Naive B cell (primary cell): ENCODE measurements around the gene DMD. TPM values are rescaled to one million over a fixed set of nuclear protein-coding genes. Genes with fewer than 3 reads are reported as not detected.

ENCODE experiments used
- ATAC-seq, 2 donors: fragments of 150-1000 bp; cut with Tn5 transposase; 2 replicates each; pipeline ENCODE4 v1.10.0; 2021; ENCODE audit warnings: low read depth in 2 of 2, mild to moderate bottlenecking in 2 of 2, moderate library complexity in 2 of 2
- DNase-seq: peaks from one replicate; pipeline ENCODE4 v3.0.0; 2022
- H3K27ac Mint-ChIP-seq, 6 donors: one replicate each; pipeline ENCODE4 v1.8.0; 2020 to 2022; ENCODE audit warnings: mild to moderate bottlenecking in 6 of 6, mixed read lengths in 6 of 6, moderate library complexity in 5 of 6, inconsistent platforms in 2 of 6
- H3K27me3 Mint-ChIP-seq, 3 donors: one replicate each; pipeline ENCODE4 v1.8.0; 2021 to 2022; ENCODE audit warnings: mixed read lengths in 3 of 3, mild to moderate bottlenecking in 1 of 3
- H3K36me3 Mint-ChIP-seq, 2 donors: one replicate each; pipeline ENCODE4 v1.8.0; 2020 to 2022; ENCODE audit warnings: mixed read lengths in 2 of 2, inconsistent platforms in 1 of 2, mild to moderate bottlenecking in 1 of 2
- H3K4me1 Mint-ChIP-seq, 3 donors: one replicate each; pipeline ENCODE4 v1.8.0; 2020 to 2022; ENCODE audit warnings: mixed read lengths in 3 of 3, inconsistent platforms in 1 of 3, mild to moderate bottlenecking in 1 of 3, moderate library complexity in 1 of 3
- H3K4me3 Mint-ChIP-seq, 8 donors: one replicate each; pipeline ENCODE4 v1.8.0; 2020 to 2022; ENCODE audit warnings: mild to moderate bottlenecking in 8 of 8, mixed read lengths in 8 of 8, moderate library complexity in 8 of 8, inconsistent platforms in 2 of 8
- H3K9me3 Mint-ChIP-seq, 7 donors: one replicate each; pipeline ENCODE4 v1.8.0; 2020 to 2022; ENCODE audit warnings: mixed read lengths in 7 of 7, mild to moderate bottlenecking in 5 of 7, inconsistent platforms in 2 of 7, moderate library complexity in 1 of 7
- polyA plus RNA-seq, 6 donors: library from polyadenylated mRNA; unstranded; fragments of 300-500 nt; fragmentation: Illumina TruSeq; gene quantifications; one replicate each; pipeline ENCODE4 v1.2.3, GENCODE V29; 2021; ENCODE audit warnings: low read depth in 6 of 6

Gene DMD
- polyA plus RNA-seq, 6 donors from 2014 or later = 1.00 to 5.0 (median 1.9) TPM

DNA sequence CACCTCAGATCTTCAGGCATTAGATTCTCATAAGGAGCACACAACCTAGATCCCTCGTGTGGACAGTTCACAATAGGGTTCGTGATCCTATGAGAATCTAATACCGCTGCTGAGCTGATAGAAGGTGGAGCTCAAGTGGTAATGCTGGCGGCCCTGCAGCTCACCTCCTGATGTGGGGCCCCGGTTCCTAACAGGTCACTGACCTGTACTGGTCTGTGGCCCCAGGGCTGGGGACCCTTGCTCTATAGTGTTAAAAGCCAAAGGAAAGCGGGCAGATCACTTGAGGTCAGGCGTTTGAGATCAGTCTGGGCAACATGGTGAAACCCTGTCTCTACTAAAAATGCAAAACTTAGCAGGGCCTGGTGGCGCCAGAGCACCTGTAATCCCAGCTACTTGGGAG, 1092.5 kb downstream of the DMD start:
- H3K27me3 Mint-ChIP-seq = no peaks in the 10 kb centered on the region
- no peak overlapping the region for H3K27ac Mint-ChIP-seq
- H3K9me3 Mint-ChIP-seq = peaks cover 0 to 10% (median 0%) of the 10 kb centered on the region in 7 donors
- DNase-seq (no peak), ATAC-seq (no peak)
- no peaks in the 10 kb centered on the region for H3K4me1 Mint-ChIP-seq
- H3K36me3 Mint-ChIP-seq = no peaks in the 10 kb centered on the region
- no peak overlapping the region for H3K4me3 Mint-ChIP-seq

DNA sequence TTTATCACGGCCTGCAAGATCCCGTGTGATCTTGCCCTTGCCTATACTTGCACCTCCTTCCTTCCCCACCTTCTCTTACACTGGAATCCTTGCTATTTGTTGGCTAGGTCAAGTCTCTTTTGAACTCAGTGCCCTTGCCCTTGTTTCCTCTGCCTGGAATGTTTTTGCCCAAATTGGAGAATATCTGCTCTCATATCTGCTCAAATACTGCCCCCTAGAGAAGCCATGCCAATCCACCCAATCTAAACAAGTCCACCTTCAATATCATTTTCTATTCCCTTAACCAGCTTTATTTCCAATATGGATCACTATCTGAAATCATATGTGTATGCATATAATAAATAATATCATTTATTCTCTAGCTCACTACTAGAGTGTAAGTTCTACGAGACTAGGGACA, 1095.3 kb downstream of the DMD start:
- no peaks in the 10 kb centered on the region for H3K27me3 Mint-ChIP-seq
- H3K4me3 Mint-ChIP-seq = no peak overlapping the region
- ATAC-seq = no peak
- no peaks in the 10 kb centered on the region for H3K4me1 Mint-ChIP-seq
- H3K36me3 Mint-ChIP-seq = no peaks in the 10 kb centered on the region
- H3K9me3 Mint-ChIP-seq = peaks cover 0 to 10% (median 2%) of the 10 kb centered on the region in 7 donors
- no peak overlapping the region for H3K27ac Mint-ChIP-seq
- no peak for DNase-seq

GRCh38 chrX:32087663-32088062, 1123.7 kb downstream of the DMD start:
- DNase-seq (no peak), ATAC-seq (no peak)
- H3K4me3 Mint-ChIP-seq = no peak overlapping the region
- H3K36me3 Mint-ChIP-seq = no peaks in the 10 kb centered on the region
- no peaks in the 10 kb centered on the region for H3K27me3 Mint-ChIP-seq
- peaks cover 0 to 16% (median 1%) of the 10 kb centered on the region in 7 donors for H3K9me3 Mint-ChIP-seq
- H3K27ac Mint-ChIP-seq = no peak overlapping the region
- no peaks in the 10 kb centered on the region for H3K4me1 Mint-ChIP-seq

- no peak overlapping the region for H3K4me3 Mint-ChIP-seq
- peaks cover 0 to 16% (median 0%) of the 10 kb centered on the region in 7 donors for H3K9me3 Mint-ChIP-seq
- no peaks in the 10 kb centered on the region for H3K36me3 Mint-ChIP-seq
- H3K27me3 Mint-ChIP-seq = no peaks in the 10 kb centered on the region
- H3K27ac Mint-ChIP-seq = no peak overlapping the region
- no peak for ATAC-seq
- DNase-seq = no peak
- no peaks in the 10 kb centered on the region for H3K4me1 Mint-ChIP-seq
Measured at GRCh38 chrX:32084757-32085156, 1126.6 kb downstream of the DMD start.

DNA sequence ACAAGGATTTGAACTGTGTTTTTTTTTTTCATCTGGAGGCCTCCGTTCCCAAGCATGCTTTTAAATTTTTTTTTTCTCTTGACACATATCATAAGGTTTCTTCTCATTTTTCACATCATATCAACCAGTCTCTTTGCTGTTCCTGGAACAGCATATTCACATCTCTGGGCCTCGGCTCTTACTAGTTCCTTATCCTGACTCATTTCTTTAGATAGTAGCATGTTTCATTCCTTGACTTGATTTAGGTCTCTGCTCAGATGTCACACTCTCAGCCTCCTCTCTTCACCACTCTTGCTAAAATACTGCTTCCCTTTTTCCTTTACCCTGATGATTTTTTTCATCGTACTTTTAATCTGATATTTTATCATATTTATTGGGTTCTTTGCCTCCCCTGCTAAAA, 1163.1 kb downstream of the DMD start:
- no peak overlapping the region for H3K4me3 Mint-ChIP-seq
- no peak for ATAC-seq
- no peak overlapping the region for H3K27ac Mint-ChIP-seq
- H3K36me3 Mint-ChIP-seq = no peaks in the 10 kb centered on the region
- H3K4me1 Mint-ChIP-seq = no peaks in the 10 kb centered on the region
- peaks cover 0 to 5% (median 0%) of the 10 kb centered on the region in 7 donors for H3K9me3 Mint-ChIP-seq
- DNase-seq = no peak
- H3K27me3 Mint-ChIP-seq = no peaks in the 10 kb centered on the region

DNA sequence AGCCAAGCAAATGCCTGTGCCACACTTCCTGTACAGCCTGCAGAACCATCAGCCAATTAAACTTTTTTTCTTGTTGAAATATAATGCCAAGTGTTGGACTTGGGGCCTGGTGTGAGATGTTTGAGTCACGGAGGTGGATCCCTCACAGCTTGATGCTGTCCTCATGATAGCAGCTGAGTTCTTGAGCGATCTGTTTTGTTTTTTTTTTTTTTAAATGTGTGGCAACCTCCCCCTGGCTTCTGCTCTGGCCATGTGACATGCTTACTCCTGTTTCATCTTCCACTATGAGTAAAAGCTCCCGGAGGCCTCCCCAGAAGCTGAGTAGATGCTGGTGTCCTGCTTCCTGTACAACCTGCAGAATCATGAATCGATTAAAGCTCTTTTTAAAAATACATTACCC, 1166.2 kb downstream of the DMD start:
- ATAC-seq (no peak), DNase-seq (no peak)
- Mint-ChIP-seq H3K36me3 (no peaks in the 10 kb centered on the region), H3K27me3 (no peaks in the 10 kb centered on the region), H3K4me1 (no peaks in the 10 kb centered on the region), H3K4me3 (no peak overlapping the region), H3K27ac (no peak overlapping the region), H3K9me3 (peaks cover 0 to 5% (median 0%) of the 10 kb centered on the region in 7 donors)

- Mint-ChIP-seq H3K36me3 (no peaks in the 10 kb centered on the region), H3K4me1 (no peaks in the 10 kb centered on the region), H3K27me3 (no peaks in the 10 kb centered on the region), H3K27ac (no peak overlapping the region), H3K4me3 (no peak overlapping the region), H3K9me3 (peaks cover 0 to 8% (median 1%) of the 10 kb centered on the region in 7 donors)
- DNase-seq (no peak), ATAC-seq (no peak)
Measured at GRCh38 chrX:32041181-32041580, 1170.2 kb downstream of the DMD start.

DNA sequence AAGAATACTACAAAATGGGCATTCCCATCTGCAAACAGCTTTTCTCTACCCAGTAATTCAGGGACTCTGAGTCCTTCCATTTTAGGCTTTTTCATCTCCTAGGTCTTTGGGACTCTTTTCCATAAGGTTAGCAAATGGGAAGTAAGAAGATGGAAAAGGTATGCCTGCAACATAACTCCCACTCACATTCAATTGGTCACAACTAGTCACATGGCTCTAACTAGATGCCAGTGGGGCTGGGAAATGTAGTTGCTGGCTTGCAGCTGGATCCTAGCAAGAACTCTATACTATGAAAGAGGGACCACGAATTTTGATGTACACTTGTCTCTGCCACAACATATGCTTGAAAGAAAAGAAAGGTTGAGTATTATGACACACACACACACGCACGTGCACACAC, 1184.6 kb downstream of the DMD start:
- H3K9me3 Mint-ChIP-seq = peaks cover 0 to 8% (median 2%) of the 10 kb centered on the region in 7 donors
- no peak for ATAC-seq
- no peaks in the 10 kb centered on the region for H3K4me1 Mint-ChIP-seq
- H3K36me3 Mint-ChIP-seq = no peaks in the 10 kb centered on the region
- no peaks in the 10 kb centered on the region for H3K27me3 Mint-ChIP-seq
- H3K4me3 Mint-ChIP-seq = no peak overlapping the region
- DNase-seq = no peak
- H3K27ac Mint-ChIP-seq = no peak overlapping the region

GRCh38 chrX:32024072-32024471, 1187.3 kb downstream of the DMD start:
- ATAC-seq (no peak), DNase-seq (no peak)
- Mint-ChIP-seq H3K4me1 (no peaks in the 10 kb centered on the region), H3K36me3 (no peaks in the 10 kb centered on the region), H3K9me3 (peaks cover 0 to 8% (median 2%) of the 10 kb centered on the region in 7 donors), H3K27ac (no peak overlapping the region), H3K4me3 (no peak overlapping the region), H3K27me3 (no peaks in the 10 kb centered on the region)

DNA sequence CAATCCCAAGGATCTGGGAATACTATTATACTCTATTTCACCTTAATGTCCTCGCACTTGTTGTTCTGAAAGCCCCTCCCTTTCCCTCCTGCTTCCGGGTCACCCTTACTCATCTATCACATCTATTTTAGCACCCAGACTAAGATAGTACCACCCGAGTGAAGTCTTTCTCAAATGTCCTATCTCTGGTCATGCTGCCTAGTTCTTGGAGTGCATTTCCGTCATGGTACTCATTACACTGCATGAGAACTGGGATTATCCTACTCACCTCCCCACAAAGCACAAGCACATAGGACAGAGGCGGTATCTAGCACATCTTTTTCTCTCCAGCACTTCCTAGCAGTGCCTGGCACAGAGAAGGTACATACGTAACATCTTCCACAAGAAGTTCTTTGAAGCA, 1195.2 kb downstream of the DMD start:
- ATAC-seq = no peak
- no peak overlapping the region for H3K27ac Mint-ChIP-seq

GRCh38 chrX:32010948-32011347, 1200.4 kb downstream of the DMD start:
- H3K36me3 Mint-ChIP-seq = no peaks in the 10 kb centered on the region
- no peak overlapping the region for H3K4me3 Mint-ChIP-seq
- H3K9me3 Mint-ChIP-seq = peaks cover 0 to 11% (median 0%) of the 10 kb centered on the region in 7 donors
- DNase-seq (no peak), ATAC-seq (no peak)
- no peak overlapping the region for H3K27ac Mint-ChIP-seq
- H3K4me1 Mint-ChIP-seq = no peaks in the 10 kb centered on the region
- no peaks in the 10 kb centered on the region for H3K27me3 Mint-ChIP-seq

More for the DNA sequence above, 1195.2 kb downstream of the DMD start:
- Mint-ChIP-seq H3K36me3 (no peaks in the 10 kb centered on the region), H3K27me3 (no peaks in the 10 kb centered on the region), H3K4me3 (no peak overlapping the region), H3K4me1 (no peaks in the 10 kb centered on the region), H3K9me3 (peaks cover 0 to 12% (median 1%) of the 10 kb centered on the region in 7 donors)
- DNase-seq = no peak

DNA sequence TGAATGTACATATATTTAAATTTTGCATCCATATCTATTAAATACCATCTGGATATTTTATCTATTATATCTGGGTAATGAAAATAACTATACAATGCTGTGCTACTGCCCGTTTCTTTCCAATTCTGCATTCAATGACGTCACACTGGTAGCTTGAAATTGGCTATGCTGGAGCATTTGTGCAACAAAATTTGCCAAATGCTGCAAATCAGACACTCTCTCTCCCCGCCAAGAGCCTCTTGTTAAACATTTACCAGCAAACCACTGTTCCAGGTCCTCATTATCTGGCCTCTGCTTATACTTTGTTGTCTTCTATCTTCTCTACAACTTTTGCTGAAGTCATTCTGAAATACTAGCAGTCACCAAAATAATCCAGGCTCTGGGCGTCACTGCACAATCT, 1201.1 kb downstream of the DMD start:
- no peaks in the 10 kb centered on the region for H3K27me3 Mint-ChIP-seq
- H3K4me1 Mint-ChIP-seq = no peaks in the 10 kb centered on the region
- H3K27ac Mint-ChIP-seq = no peak overlapping the region
- H3K4me3 Mint-ChIP-seq = no peak overlapping the region
- ATAC-seq (no peak), DNase-seq (no peak)
- no peaks in the 10 kb centered on the region for H3K36me3 Mint-ChIP-seq
- H3K9me3 Mint-ChIP-seq = peaks cover 0 to 11% (median 0%) of the 10 kb centered on the region in 7 donors

GRCh38 chrX:31993637-31994036, 1217.7 kb downstream of the DMD start:
- Mint-ChIP-seq H3K4me1 (no peaks in the 10 kb centered on the region), H3K27me3 (no peaks in the 10 kb centered on the region), H3K4me3 (no peak overlapping the region), H3K9me3 (peaks cover 0 to 10% (median 6%) of the 10 kb centered on the region in 7 donors), H3K27ac (no peak overlapping the region), H3K36me3 (no peaks in the 10 kb centered on the region)
- ATAC-seq = no peak
- DNase-seq = no peak

- Mint-ChIP-seq H3K4me1 (no peaks in the 10 kb centered on the region), H3K4me3 (no peak overlapping the region), H3K27ac (no peak overlapping the region), H3K27me3 (no peaks in the 10 kb centered on the region), H3K36me3 (no peaks in the 10 kb centered on the region), H3K9me3 (peaks cover 0 to 10% (median 6%) of the 10 kb centered on the region in 7 donors)
- no peak for ATAC-seq
- DNase-seq = no peak
Measured at GRCh38 chrX:31988975-31989374, 1222.4 kb downstream of the DMD start.

- Mint-ChIP-seq H3K4me3 (no peak overlapping the region), H3K27me3 (no peaks in the 10 kb centered on the region), H3K36me3 (no peaks in the 10 kb centered on the region), H3K27ac (no peak overlapping the region), H3K4me1 (no peaks in the 10 kb centered on the region), H3K9me3 (peaks cover 0 to 8% (median 4%) of the 10 kb centered on the region in 7 donors)
- ATAC-seq = no peak
- DNase-seq = no peak
Measured at GRCh38 chrX:31981546-31982062, 1229.7 kb downstream of the DMD start.
